Peyer's patch (tissue), 4 donors: ENCODE data around the gene RIC8B.

Source experiments
- CTCF ChIP-seq, 6 experiments: fragments of 450-650 bp in 4 of 6; fragments of 200-600 bp in 2 of 6; sonication (generic) in 1 of 6; IDR thresholded peaks; one replicate each; pipeline ENCODE4 v1.5.1; 2017 to 2019; ENCODE audit warnings: antibody characterized with exemption in 6 of 6, mild to moderate bottlenecking in 3 of 6, moderate library complexity in 1 of 6
- POLR2A ChIP-seq, 2 donors: fragments of 450-650 bp; IDR thresholded peaks; one replicate each; pipeline ENCODE4 v1.5.1; 2017; ENCODE audit warnings: antibody characterized with exemption in 2 of 2, mild to moderate bottlenecking in 2 of 2, moderate library complexity in 2 of 2

GRCh38 chr12:106831699-106832098 lies 57.2 kb downstream of the RIC8B start:
- TF ChIP-seq CTCF (IDR thresholded peaks at IDR 0.05): no peak
- TF ChIP-seq POLR2A (IDR thresholded peaks at IDR 0.05): no peak
